ENCODE results near the gene CAPN3.

The CAPN3 gene

DNA sequence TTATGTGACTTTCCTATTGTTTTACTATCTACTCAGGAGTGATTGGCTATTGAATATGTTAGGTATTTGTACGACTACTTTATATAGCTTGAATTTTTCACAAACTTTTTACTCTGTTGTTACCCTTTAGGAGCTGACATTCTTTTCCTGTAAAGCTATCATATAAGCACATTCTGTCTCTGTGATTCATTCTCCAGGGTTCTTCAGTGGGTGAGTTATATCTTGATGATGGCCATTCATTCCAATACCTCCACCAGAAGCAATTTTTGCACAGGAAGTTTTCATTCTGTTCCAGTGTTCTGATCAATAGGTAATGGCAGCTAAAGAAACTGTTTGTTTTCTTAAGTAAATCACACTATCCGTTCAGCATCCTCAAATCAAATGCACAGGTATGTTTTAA is 10.1 kb upstream of the CAPN3 start:
- no peak overlapping the region for H3K4me3 ChIP-seq (replicated peaks; ENCODE audit: insufficient read depth, low read length)
- no peak overlapping the region for H3K27ac ChIP-seq (replicated peaks)
- TF ChIP-seq SPI1 (IDR thresholded peaks at IDR 0.05; ENCODE audit: borderline replicate concordance, low read depth) (no peak), GABPA (IDR thresholded peaks at IDR 0.05; ENCODE audit: low read depth) (no peak), POLR2AphosphoS5 (IDR thresholded peaks at IDR 0.05; ENCODE audit: low read depth) (no peak)
- TF ChIP-seq, protein P1, sequence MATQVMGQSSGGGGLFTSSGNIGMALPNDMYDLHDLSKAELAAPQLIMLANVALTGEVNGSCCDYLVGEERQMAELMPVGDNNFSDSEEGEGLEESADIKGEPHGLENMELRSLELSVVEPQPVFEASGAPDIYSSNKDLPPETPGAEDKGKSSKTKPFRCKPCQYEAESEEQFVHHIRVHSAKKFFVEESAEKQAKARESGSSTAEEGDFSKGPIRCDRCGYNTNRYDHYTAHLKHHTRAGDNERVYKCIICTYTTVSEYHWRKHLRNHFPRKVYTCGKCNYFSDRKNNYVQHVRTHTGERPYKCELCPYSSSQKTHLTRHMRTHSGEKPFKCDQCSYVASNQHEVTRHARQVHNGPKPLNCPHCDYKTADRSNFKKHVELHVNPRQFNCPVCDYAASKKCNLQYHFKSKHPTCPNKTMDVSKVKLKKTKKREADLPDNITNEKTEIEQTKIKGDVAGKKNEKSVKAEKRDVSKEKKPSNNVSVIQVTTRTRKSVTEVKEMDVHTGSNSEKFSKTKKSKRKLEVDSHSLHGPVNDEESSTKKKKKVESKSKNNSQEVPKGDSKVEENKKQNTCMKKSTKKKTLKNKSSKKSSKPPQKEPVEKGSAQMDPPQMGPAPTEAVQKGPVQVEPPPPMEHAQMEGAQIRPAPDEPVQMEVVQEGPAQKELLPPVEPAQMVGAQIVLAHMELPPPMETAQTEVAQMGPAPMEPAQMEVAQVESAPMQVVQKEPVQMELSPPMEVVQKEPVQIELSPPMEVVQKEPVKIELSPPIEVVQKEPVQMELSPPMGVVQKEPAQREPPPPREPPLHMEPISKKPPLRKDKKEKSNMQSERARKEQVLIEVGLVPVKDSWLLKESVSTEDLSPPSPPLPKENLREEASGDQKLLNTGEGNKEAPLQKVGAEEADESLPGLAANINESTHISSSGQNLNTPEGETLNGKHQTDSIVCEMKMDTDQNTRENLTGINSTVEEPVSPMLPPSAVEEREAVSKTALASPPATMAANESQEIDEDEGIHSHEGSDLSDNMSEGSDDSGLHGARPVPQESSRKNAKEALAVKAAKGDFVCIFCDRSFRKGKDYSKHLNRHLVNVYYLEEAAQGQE (IDR thresholded peaks at IDR 0.05; ENCODE audit: insufficient replicate concordance, low read depth) = no peak
- TF ChIP-seq, protein P2, sequence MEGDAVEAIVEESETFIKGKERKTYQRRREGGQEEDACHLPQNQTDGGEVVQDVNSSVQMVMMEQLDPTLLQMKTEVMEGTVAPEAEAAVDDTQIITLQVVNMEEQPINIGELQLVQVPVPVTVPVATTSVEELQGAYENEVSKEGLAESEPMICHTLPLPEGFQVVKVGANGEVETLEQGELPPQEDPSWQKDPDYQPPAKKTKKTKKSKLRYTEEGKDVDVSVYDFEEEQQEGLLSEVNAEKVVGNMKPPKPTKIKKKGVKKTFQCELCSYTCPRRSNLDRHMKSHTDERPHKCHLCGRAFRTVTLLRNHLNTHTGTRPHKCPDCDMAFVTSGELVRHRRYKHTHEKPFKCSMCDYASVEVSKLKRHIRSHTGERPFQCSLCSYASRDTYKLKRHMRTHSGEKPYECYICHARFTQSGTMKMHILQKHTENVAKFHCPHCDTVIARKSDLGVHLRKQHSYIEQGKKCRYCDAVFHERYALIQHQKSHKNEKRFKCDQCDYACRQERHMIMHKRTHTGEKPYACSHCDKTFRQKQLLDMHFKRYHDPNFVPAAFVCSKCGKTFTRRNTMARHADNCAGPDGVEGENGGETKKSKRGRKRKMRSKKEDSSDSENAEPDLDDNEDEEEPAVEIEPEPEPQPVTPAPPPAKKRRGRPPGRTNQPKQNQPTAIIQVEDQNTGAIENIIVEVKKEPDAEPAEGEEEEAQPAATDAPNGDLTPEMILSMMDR (IDR thresholded peaks at IDR 0.05; ENCODE audit: insufficient read depth, low read length) = no peak
- no peaks in the 10 kb centered on the region for H3K27me3 ChIP-seq (ENCODE audit: insufficient read depth, poor library complexity, severe bottlenecking)
- DNase-seq (ENCODE audit: low read depth in 1 of 2, low spot score in 1 of 2) = no peak

DNA sequence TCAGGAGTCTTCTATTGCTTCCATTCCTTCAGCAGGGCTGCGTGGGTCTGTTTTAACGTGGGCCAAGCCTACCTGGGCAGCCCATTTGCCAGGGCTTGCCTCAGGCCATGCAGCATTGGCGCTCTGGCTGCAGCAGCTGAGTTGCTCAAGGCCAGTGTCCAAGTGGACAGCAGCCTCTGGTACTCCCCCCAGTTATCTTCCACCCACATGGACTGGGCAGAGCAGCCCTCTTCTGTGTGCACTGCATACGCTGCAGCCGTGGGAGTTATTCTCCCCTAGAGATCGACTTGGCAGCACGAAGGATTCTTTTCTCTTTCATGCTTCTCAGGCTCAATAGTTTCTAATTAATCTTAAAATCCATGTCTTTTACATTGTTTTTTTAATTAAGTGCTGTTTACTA is 6.9 kb upstream of the CAPN3 start:
- TF ChIP-seq POLR2AphosphoS5 (IDR thresholded peaks at IDR 0.05; ENCODE audit: low read depth) (no peak), SPI1 (IDR thresholded peaks at IDR 0.05; ENCODE audit: borderline replicate concordance, low read depth) (no peak), GABPA (IDR thresholded peaks at IDR 0.05; ENCODE audit: low read depth) (no peak)
- TF ChIP-seq, protein P2 (IDR thresholded peaks at IDR 0.05; ENCODE audit: insufficient read depth, low read length) = no peak
- TF ChIP-seq, protein P1 (IDR thresholded peaks at IDR 0.05; ENCODE audit: insufficient replicate concordance, low read depth) = no peak
- no peak for DNase-seq (ENCODE audit: low read depth in 1 of 2, low spot score in 1 of 2)
- Histone ChIP-seq H3K4me3 (replicated peaks; ENCODE audit: insufficient read depth, low read length) (no peak overlapping the region), H3K27ac (replicated peaks) (no peak overlapping the region), H3K27me3 (ENCODE audit: insufficient read depth, poor library complexity, severe bottlenecking) (no peaks in the 10 kb centered on the region)

DNA sequence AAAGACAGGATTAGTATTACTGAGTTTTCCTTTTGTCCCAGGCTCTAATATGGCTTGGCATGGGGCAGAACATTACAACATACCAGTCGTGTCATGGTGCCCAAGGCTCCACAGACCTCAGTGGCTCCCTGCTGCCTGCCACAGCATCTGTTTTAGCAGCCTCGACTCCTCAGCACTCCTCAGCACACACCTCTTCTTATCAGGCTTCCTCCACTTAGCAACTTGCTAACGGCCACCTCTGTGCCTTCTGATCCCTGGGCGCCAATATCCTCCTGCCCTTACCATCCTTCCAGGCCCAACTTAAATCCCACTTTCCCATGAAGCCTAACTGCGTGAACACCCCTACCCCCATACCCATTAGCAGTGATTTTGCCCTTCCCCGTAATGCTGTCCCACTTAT is 6.2 kb upstream of the CAPN3 start:
- H3K4me3 ChIP-seq (replicated peaks; ENCODE audit: insufficient read depth, low read length) = no peak overlapping the region

More for the DNA sequence above, 6.2 kb upstream of the CAPN3 start:
- no peak for DNase-seq (ENCODE audit: low read depth in 1 of 2, low spot score in 1 of 2)
- TF ChIP-seq GABPA (IDR thresholded peaks at IDR 0.05; ENCODE audit: low read depth) (no peak), SPI1 (IDR thresholded peaks at IDR 0.05; ENCODE audit: borderline replicate concordance, low read depth) (no peak), POLR2AphosphoS5 (IDR thresholded peaks at IDR 0.05; ENCODE audit: low read depth) (no peak)
- TF ChIP-seq, protein P1 (IDR thresholded peaks at IDR 0.05; ENCODE audit: insufficient replicate concordance, low read depth) = no peak
- TF ChIP-seq, protein P2 (IDR thresholded peaks at IDR 0.05; ENCODE audit: insufficient read depth, low read length) = no peak
- no peak overlapping the region for H3K27ac ChIP-seq (replicated peaks)
- no peaks in the 10 kb centered on the region for H3K27me3 ChIP-seq (ENCODE audit: insufficient read depth, poor library complexity, severe bottlenecking)

Measured in HL-60 (cell line).